T-helper 1 cell (primary cell): ENCODE data around the gene ERGIC1.

Experiments
- DNase-seq, 5 donors: peaks; one replicate each; pipeline ENCODE4 v3.0.0-alpha.2; 2012 to 2020

Gene ERGIC1

DNA sequence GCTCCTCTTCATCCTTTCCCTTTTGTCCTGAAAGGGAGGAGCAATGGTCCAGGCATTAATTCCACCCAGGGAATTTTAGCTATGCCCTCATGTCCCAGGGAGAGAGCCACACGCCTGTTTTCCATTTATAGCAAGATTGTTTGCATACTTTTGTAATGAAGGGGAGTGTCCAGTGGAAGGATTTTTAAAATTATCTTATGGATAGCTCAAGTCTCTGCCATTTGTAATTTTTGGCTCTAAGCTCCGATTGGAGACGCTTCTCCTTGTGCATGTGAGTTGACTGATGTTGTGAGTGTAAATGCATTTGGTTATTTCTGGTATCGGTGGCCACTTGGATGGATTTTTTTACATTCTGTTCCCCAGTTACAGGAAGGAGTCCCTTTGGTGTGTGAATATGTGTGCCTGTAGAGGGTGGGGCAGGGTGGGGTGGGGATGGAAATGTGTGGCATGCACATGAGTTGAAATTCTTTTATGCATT is 118.0 kb downstream of the ERGIC1 start:
- no peak for DNase-seq

- DNase-seq = no peak
Measured at GRCh38 chr5:172953776-172954675, 120.0 kb downstream of the ERGIC1 start.

GRCh38 chr5:172954751-172955159 is 120.7 kb downstream of the ERGIC1 start:
- no peak for DNase-seq

GRCh38 chr5:172956228-172956627 is 122.2 kb downstream of the ERGIC1 start:
- no peak for DNase-seq

GRCh38 chr5:172956936-172957335 is 122.9 kb downstream of the ERGIC1 start:
- no peak for DNase-seq

- no peak for DNase-seq
Measured at GRCh38 chr5:172957458-172957857, 123.4 kb downstream of the ERGIC1 start.

- DNase-seq = peak; percentile 39 to 65 (median 56)
Measured at GRCh38 chr5:172958331-172959046, 124.4 kb downstream of the ERGIC1 start.

DNA sequence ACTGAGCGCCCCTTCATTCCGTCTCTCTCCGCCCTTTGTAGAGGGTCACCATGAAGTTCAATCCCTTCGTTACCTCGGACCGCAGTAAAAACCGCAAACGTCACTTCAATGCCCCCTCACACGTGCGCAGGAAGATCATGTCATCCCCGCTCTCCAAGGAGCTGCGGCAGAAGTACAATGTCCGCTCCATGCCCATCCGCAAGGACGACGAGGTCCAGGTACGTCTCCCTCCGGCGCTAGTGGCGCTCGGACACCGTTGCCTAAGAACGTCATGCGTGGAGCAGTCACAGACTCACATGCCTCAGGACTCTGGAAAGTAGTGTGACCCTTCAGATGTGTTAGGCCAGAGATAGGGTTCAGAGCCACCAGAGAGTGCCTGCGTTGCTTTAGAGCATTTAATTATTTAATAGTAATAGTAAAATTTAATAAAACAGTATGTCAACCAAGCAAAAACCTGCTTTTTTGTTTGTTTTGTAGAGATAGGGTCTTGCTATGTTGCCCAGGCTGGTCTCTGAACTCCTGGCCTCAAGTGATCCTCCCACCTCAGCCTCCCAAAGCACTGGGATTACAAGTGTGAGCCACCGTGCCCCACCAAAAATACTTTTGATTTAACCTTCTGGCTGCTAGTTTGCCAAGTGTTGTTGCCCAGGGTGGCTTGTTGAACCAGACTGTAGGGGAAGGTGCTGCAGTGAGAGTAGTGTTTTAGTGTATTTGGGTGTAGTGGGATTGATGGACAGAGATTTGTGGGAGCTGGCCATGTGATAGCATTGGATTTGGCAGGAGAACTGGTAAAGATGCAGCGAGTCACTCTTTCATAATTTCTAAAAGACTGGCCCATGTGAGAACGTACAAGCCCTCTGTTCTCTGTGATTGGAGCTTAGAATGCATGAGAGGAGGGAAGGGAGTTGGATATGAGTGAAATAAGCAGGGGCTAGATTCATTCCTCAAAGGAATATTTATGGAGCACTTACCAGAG is 126.1 kb downstream of the ERGIC1 start:
- DNase-seq = no peak

DNA sequence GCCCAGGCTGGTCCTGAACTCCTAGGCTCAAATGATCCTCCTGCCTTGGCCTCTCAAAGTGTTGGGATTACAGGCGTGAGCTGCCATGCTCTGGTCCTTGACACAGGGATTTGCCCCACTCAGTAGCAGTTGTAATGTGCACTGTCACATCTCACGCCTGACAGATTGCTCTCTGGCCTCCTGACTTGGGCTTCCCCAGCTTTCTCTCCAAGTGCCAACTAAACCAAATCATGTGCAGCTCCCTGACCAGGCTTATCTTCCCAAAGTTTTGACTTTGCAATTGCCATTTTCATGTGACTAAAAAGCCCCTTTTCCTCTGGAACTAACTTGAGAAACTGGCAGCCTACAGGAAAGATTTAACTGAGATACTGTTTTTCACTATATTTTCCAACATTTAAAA is 135.9 kb downstream of the ERGIC1 start:
- no peak for DNase-seq

- no peak for DNase-seq
Measured at GRCh38 chr5:172971482-172971881, 137.4 kb downstream of the ERGIC1 start.

- DNase-seq = no peak
Measured at GRCh38 chr5:172972552-172972951, 138.5 kb downstream of the ERGIC1 start.

DNA sequence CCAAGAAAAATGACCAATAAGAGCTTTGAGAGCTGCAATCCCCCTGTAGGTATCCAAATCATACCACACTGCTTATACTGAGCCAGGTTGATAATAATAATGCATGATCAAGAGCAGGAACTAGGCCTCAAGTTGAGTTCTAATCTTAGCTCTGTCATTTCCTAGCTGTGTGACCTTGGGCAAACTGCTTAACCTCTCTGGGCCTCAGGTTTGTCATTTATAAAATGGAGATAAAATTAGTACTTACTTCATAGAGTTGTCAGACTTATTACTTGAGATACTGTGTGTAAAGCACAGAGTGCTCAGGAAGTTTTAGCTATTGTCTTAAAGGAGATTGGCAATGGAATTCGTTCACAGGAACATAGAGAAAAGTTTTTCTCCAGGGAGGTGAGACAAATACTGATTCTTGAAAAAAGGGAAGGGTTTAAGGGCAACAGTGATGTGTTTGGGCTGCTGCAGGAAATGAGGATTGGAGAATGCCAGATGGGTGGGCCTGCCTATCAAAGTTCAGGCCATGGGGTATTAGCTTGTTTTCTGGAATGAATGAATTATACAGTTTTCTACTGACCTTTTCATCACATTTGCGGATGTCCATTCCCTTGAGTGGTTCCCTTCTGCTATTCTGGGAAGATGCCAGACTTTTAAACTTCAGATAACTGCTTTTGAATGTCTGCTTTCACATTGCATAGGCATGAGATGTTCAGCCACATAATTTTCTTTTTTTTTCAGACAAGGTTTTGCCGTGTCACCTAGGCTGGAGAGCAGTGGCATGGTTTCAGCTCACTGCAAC is 139.3 kb downstream of the ERGIC1 start:
- no peak for DNase-seq

DNA sequence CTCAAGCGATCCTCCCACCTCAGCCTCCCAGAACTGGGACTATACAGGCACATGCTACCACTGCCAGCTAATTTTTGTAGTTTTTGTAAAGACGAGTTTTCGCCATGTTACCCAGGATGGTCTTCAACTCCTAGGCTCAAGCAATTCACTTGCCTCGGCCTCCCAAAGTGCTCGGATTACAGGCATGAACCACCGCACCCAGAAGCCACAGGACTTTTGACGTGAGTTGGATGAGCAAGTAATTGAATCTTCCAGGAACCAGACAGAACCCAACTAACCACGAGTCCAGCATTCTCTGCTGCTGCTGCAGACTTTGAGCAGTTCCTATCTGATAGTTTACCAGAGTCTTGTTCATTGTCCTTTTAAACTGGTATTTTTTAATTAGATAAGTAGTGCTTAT is 139.9 kb downstream of the ERGIC1 start:
- DNase-seq = no peak

DNA sequence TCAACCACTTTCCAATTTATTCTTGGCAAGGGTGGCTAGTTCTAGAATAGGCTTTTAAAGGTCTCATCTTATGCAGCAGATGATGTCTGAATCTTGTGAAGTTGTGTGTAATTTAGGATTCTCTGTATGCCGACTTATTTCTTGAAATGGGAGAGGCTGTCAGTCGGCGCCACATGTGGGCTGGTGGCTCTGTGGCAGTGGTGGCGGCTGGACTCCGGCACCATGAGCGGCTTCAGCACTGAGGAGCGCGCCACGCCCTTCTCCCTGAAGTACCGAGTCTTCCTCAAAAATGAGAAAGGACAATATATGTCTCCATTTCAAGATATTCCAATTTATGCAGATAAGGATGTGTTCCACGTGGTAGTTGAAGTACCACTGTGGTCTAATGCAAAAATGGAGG is 141.2 kb downstream of the ERGIC1 start:
- no peak for DNase-seq

DNA sequence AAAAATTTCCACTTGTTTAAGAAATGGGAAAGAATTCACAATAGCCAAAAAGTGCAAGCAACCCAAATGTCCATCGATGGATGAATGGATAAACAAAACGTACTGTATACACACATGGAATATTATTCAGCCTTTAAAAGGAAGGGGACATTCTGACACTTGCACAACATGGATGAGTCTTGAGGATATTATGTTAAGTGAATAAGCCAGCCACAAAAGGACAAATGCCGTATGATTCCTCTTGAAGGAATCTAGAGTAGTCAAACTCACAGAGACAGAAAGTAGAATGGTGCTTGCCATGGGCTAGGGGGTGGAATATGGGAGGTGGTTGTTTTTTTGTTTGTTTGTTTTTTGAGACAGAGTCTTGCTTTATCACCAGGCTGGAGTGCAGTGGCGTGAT is 145.7 kb downstream of the ERGIC1 start:
- DNase-seq = no peak

DNA sequence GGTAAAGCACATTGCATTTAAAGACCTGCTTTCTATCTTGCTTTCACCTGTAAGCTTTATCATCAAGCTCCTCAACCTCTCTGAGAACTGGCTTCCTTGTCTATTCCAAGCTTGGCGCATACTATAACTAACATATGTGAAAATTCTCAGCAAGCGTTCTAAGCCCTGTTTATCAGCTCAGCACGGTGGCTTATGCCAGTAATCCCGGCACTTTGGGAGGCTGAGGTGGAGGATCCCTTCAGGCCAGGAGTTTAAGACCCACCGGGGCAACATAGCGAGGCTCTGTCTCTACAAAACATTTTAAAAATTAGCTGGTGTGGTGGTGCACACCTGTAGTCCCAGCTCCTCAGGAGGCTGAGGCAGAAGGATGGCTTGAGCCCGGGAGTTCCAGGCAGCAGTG is 147.9 kb downstream of the ERGIC1 start:
- no peak for DNase-seq

DNA sequence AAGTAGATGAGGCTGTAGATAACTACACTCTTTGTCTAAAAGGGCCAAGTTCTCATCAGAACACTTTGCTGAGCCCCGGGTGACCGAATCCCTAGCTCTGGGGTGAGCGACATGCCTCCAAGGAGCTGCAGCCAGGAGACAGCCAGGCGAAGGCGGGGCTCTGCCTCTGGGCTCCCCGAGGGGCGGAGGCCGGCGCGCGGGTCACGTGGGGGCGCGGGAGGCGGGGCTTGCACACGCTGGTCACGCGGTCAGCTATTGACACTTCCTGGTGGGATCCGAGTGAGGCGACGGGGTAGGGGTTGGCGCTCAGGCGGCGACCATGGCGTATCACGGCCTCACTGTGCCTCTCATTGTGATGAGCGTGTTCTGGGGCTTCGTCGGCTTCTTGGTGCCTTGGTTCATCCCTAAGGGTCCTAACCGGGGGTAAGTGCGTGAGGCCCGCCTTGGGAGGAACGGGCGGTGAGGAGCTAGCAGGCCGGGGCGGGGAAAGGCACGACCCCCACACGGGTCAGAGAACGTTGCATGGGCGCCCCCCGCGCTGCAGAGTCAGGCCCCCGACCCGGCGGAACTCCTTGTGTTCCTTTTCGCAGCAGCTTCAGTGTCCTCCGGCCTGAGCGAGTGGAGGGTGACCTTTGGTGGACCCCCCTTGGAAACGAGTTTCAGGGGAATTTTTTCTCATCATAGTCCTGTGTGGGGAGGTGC is 149.6 kb downstream of the ERGIC1 start, which contains the start of gene ATP6V0E1:
TSS of gene ATP6V0E1 (plus strand) at position 230 of the 702 bp plus-strand sequence. CDS start at position 320, 90 bp downstream.
- DNase-seq = peak; percentile 88 to 93 (median 92)

GRCh38 chr5:172984244-172984953 is 150.3 kb downstream of the ERGIC1 start:
- DNase-seq = peak; percentile 38 to 80 (median 65)

- DNase-seq = no peak
Measured at GRCh38 chr5:172985596-172985995, 151.5 kb downstream of the ERGIC1 start.

GRCh38 chr5:172988276-172988675 is 154.2 kb downstream of the ERGIC1 start:
- no peak for DNase-seq
